GM21619 (cell line): ENCODE data around the gene HAUS5.
"Not testable (repeated sequence)": the region's sequence is repeated elsewhere in the genome, so short reads cannot be mapped to it uniquely, and the experiment has no call there.

ENCODE experiments used
- ATAC-seq: cut with Tn5 transposase; IDR thresholded peaks from one replicate; pipeline ENCODE4 v1.9.1; 2021; ENCODE audit not compliant: unreplicated experiment

HAUS5 gene

GRCh38 chr19:35642798-35643254 is 30.3 kb downstream of the HAUS5 start:
- peak; percentile 1 for ATAC-seq

- ATAC-seq, result peak; percentile 27
Measured at GRCh38 chr19:35643255-35644205, 31.0 kb downstream of the HAUS5 start.

- ATAC-seq, result peak; percentile 72
Measured at GRCh38 chr19:35644206-35644986, 31.9 kb downstream of the HAUS5 start.

GRCh38 chr19:35644987-35645679 is 32.6 kb downstream of the HAUS5 start:
- no peak for ATAC-seq

- ATAC-seq, result no peak
Measured at GRCh38 chr19:35645680-35646511, 33.4 kb downstream of the HAUS5 start.

GRCh38 chr19:35648017-35648961 is 35.8 kb downstream of the HAUS5 start, which contains the start of gene COX6B1:
TSS of gene COX6B1 (plus strand) at chr19:35648323. CDS start at chr19:35651244, 2,921 bp downstream.
- peak; percentile 53 for ATAC-seq

GRCh38 chr19:35650581-35650980 is 38.0 kb downstream of the HAUS5 start:
- ATAC-seq, result no peak

- ATAC-seq, result not testable (repeated sequence)
Measured at GRCh38 chr19:35654828-35655227, 42.3 kb downstream of the HAUS5 start.

- no peak for ATAC-seq
Measured at GRCh38 chr19:35655600-35655999, 43.1 kb downstream of the HAUS5 start.

GRCh38 chr19:35656700-35657099 is 44.2 kb downstream of the HAUS5 start:
- no peak for ATAC-seq

- no peak for ATAC-seq
Measured at GRCh38 chr19:35657904-35658700, 45.6 kb downstream of the HAUS5 start.

GRCh38 chr19:35661995-35662340 is 49.4 kb downstream of the HAUS5 start:
- ATAC-seq, result no peak

- no peak for ATAC-seq
Measured at GRCh38 chr19:35663981-35664380, 51.4 kb downstream of the HAUS5 start.

GRCh38 chr19:35665157-35665556 is 52.6 kb downstream of the HAUS5 start:
- no peak for ATAC-seq

GRCh38 chr19:35665604-35666003 is 53.1 kb downstream of the HAUS5 start:
- no peak for ATAC-seq

GRCh38 chr19:35666251-35666913 is 53.8 kb downstream of the HAUS5 start, which contains the start of gene UPK1A:
TSS of gene UPK1A (plus strand) at chr19:35666517. CDS start at chr19:35666813, 296 bp downstream.
- no peak for ATAC-seq

GRCh38 chr19:35669566-35669965 is 57.0 kb downstream of the HAUS5 start:
- ATAC-seq, result no peak

- ATAC-seq, result no peak
Measured at GRCh38 chr19:35669974-35670373, 57.4 kb downstream of the HAUS5 start.
